SK-N-SH (cell line): ENCODE data around the gene THSD4. TPM values are rescaled to one million over a fixed set of nuclear protein-coding genes. Genes with fewer than 3 reads are reported as not detected.

Source experiments
- CTCF ChIA-PET: fragments of 300-600, 350-600 bp; formaldehyde crosslinking; extraction: SDS; loops from one replicate; lab custom pipeline; 2021; lab: Yijun Ruan, JAX
- POLR2A ChIA-PET: fragments of 350-600 bp; sonication (Branson Sonifier 250); formaldehyde crosslinking; extraction: SDS; loops from one replicate; lab custom pipeline; 2020; ENCODE audit warnings: antibody characterized with exemption, inconsistent platforms; lab: Yijun Ruan, JAX
- DNase-seq: peaks from one replicate; pipeline ENCODE4 v3.0.0; 2012
- H2AFZ ChIP-seq: fragments of 200-600 bp; sonication (generic); 2 replicates; pipeline ENCODE4 v1.8.1; 2016; ENCODE audit warnings: antibody characterized with exemption, mild to moderate bottlenecking, low read depth
- H3F3A ChIP-seq: fragments of 200-600 bp; sonication (generic); replicated peaks from 2 replicates; pipeline ENCODE3; 2016; ENCODE audit warnings: antibody characterized with exemption, mild to moderate bottlenecking; ENCODE audit not compliant: insufficient read depth
- H3K27ac ChIP-seq, 2 experiments: fragments of 200-500 bp in 1 of 2; fragments of 200-600 bp in 1 of 2; sonication (Bioruptor generic) in 1 of 2; sonication (generic), shearing (Covaris generic) in 1 of 2; 2 replicates each; pipeline versions ENCODE4 v1.5.1 to v1.6.1; 2014 to 2016; ENCODE audit warnings: low read depth in 2 of 2, inconsistent platforms in 1 of 2, low read length in 1 of 2, mild to moderate bottlenecking in 1 of 2, mixed read lengths in 1 of 2
- H3K27me3 ChIP-seq: fragments of 200-600 bp; sonication (generic), shearing (Covaris generic); 2 replicates; pipeline ENCODE4 v1.6.1; 2016; ENCODE audit warnings: mixed run types; ENCODE audit not compliant: insufficient read depth
- H3K36me3 ChIP-seq, 2 experiments: fragments of 200-500 bp in 1 of 2; fragments of 200-600 bp in 1 of 2; sonication (Bioruptor generic) in 1 of 2; sonication (generic) in 1 of 2; replicated peaks in 1 of 2; 2 replicates each; pipeline versions ENCODE3 to v1.5.1; 2014 to 2016; ENCODE audit warnings: low read length in 1 of 2, mild to moderate bottlenecking in 1 of 2; ENCODE audit not compliant: insufficient read depth in 2 of 2, control insufficient read depth in 1 of 2
- H3K4me1 ChIP-seq, 2 experiments: fragments of 200-500 bp in 1 of 2; fragments of 200-600 bp in 1 of 2; sonication (Bioruptor generic) in 1 of 2; sonication (generic), shearing (Covaris generic) in 1 of 2; 2 replicates each; pipeline versions ENCODE4 v1.5.1 to v1.6.1; 2014 to 2016; ENCODE audit warnings: low read depth in 1 of 2, low read length in 1 of 2, mixed run types in 1 of 2; ENCODE audit not compliant: insufficient read depth in 2 of 2, control insufficient read depth in 1 of 2
- H3K4me2 ChIP-seq: fragments of 200-600 bp; sonication (generic), shearing (Covaris generic); 2 replicates; pipeline ENCODE4 v1.6.1; 2017; ENCODE audit warnings: mixed run types
- H3K4me3 ChIP-seq, 2 experiments: fragments of 200-500 bp in 1 of 2; fragments of 200-600 bp in 1 of 2; sonication (Bioruptor generic) in 1 of 2; sonication (generic), shearing (Covaris generic) in 1 of 2; 2 replicates each; pipeline versions ENCODE4 v1.5.1 to v1.8.1; 2014 to 2016; ENCODE audit warnings: low read depth in 2 of 2, inconsistent platforms in 1 of 2, low read length in 1 of 2, mild to moderate bottlenecking in 1 of 2, mixed read lengths in 1 of 2, moderate library complexity in 1 of 2
- H3K79me2 ChIP-seq: fragments of 200-600 bp; sonication (generic); 2 replicates; pipeline ENCODE4 v1.8.1; 2017; ENCODE audit warnings: mild to moderate bottlenecking; ENCODE audit not compliant: insufficient read depth
- H3K9ac ChIP-seq: fragments of 200-600 bp; sonication (generic); 2 replicates; pipeline ENCODE4 v1.6.1; 2017; ENCODE audit warnings: mixed run types
- H3K9me2 ChIP-seq: fragments of 200-600 bp; sonication (generic); 2 replicates; pipeline ENCODE4 v1.6.1; 2017; ENCODE audit warnings: mixed run types
- H3K9me3 ChIP-seq: fragments of 200-600 bp; sonication (generic); 2 replicates; pipeline ENCODE4 v1.6.1; 2017; ENCODE audit warnings: mixed run types, mild to moderate bottlenecking, moderate library complexity
- H4K20me1 ChIP-seq: fragments of 200-600 bp; sonication (generic); 2 replicates; pipeline ENCODE4 v1.6.1; 2017; ENCODE audit warnings: mild to moderate bottlenecking, mixed run types; ENCODE audit not compliant: insufficient read depth
- ELF1 ChIP-seq: IDR thresholded peaks from 2 replicates; pipeline ENCODE4 v1.4.0; 2012
- EP300 ChIP-seq, 2 experiments: IDR thresholded peaks; 2 replicates each; pipeline versions ENCODE4 v1.4.0 to v1.6.1; 2012; ENCODE audit warnings: borderline replicate concordance in 1 of 2, low read depth in 1 of 2, low read length in 1 of 2
- EZH2phosphoT487 ChIP-seq: fragments of 200-600 bp; sonication (generic); IDR thresholded peaks from 2 replicates; pipeline ENCODE4 v1.6.1; 2017; ENCODE audit warnings: low read depth, mixed run types, mild to moderate bottlenecking, antibody characterized with exemption, moderate library complexity, borderline replicate concordance
- FOXM1 ChIP-seq: IDR thresholded peaks from 2 replicates; pipeline ENCODE4 v1.4.0; 2012; ENCODE audit warnings: low read depth, mild to moderate bottlenecking
- GATA2 ChIP-seq: sonication (generic); formaldehyde crosslinking; IDR thresholded peaks from 2 replicates; pipeline ENCODE4 v1.5.0; 2020; ENCODE audit warnings: mild to moderate bottlenecking, missing genetic modification reagents
- JUND ChIP-seq: IDR thresholded peaks from 2 replicates; pipeline ENCODE4 v1.4.0; 2012
- MEF2A ChIP-seq: IDR thresholded peaks from 2 replicates; pipeline ENCODE4 v1.4.0; 2012; ENCODE audit warnings: low read depth, borderline replicate concordance
- NFIC ChIP-seq: IDR thresholded peaks from 2 replicates; pipeline ENCODE4 v1.4.0; 2012; ENCODE audit warnings: borderline replicate concordance
- NRF1 ChIP-seq: IDR thresholded peaks from 2 replicates; pipeline ENCODE4 v1.6.1; 2012; ENCODE audit warnings: low read depth, mild to moderate bottlenecking, low read length
- POLR2AphosphoS5 ChIP-seq: IDR thresholded peaks from 2 replicates; pipeline ENCODE4 v1.6.1; 2012; ENCODE audit warnings: low read depth, low read length
- RAD21 ChIP-seq: IDR thresholded peaks from 2 replicates; pipeline ENCODE4 v1.6.1; 2012; ENCODE audit warnings: mild to moderate bottlenecking, low read length
- RXRA ChIP-seq: IDR thresholded peaks from 2 replicates; pipeline ENCODE4 v1.4.0; 2012; ENCODE audit warnings: low read depth, mild to moderate bottlenecking, borderline replicate concordance
- TCF12 ChIP-seq: IDR thresholded peaks from 2 replicates; pipeline ENCODE4 v1.4.0; 2012
- TEAD4 ChIP-seq: IDR thresholded peaks from 2 replicates; pipeline ENCODE4 v1.4.0; 2012; ENCODE audit warnings: mild to moderate bottlenecking, borderline replicate concordance; ENCODE audit not compliant: insufficient read depth
- WGBS: methylation state at CpG from one replicate; pipeline ENCODE4 v1.1.6; 2017; ENCODE audit warnings: low lambda C conversion rate; 5-methylcytosine and 5-hydroxymethylcytosine counted together
- polyA plus RNA-seq, 3 experiments: library from polyadenylated mRNA; depleted of rRNA; stranded (reverse); fragments of >200 nt; gene quantifications; 2 replicates each; pipeline ENCODE4 v1.2.3, GENCODE V29; 2012
- TF ChIP-seq, protein P1 (sequence below): IDR thresholded peaks from 2 replicates; pipeline ENCODE4 v1.6.1; 2012; ENCODE audit warnings: mild to moderate bottlenecking, low read depth, low read length, moderate library complexity
- TF ChIP-seq, protein P2 (sequence below): IDR thresholded peaks from 2 replicates; pipeline ENCODE4; 2012
- TF ChIP-seq, protein P3 (sequence below): IDR thresholded peaks from 2 replicates; pipeline ENCODE4 v1.4.0; 2012; ENCODE audit warnings: low read depth, borderline replicate concordance
- TF ChIP-seq, protein P4 (sequence below): fragments of 200-600 bp; sonication (generic); IDR thresholded peaks from 2 replicates; pipeline ENCODE4 v1.6.1; 2017; ENCODE audit warnings: antibody characterized with exemption, mild to moderate bottlenecking, moderate library complexity
- TF ChIP-seq, protein P5 (sequence below): IDR thresholded peaks from 2 replicates; pipeline ENCODE4 v1.4.0; 2012; ENCODE audit warnings: low read depth

THSD4 gene
- polyA plus RNA-seq, 1 of the 3 experiments (the other 2 are of a cell fraction), result 79.1 TPM

DNA sequence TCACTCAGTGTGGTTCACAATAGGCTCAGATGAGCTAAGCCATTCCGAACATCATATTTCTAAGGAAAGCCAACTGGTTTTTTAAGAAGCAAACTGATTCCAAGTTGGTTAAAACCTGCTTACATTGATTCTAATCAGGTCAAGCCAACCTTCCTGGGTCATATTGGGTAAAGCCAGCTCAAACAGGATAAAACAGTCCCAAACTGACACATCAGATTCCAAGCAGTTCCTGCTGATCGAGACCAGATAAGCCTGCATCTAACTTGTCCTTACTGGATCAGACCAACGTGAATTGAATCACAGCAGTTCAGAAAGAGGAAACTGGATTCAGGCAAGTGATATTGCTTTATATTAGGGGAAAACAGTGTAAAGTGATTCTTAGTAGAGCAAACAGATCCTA, 18.6 kb upstream of the THSD4 start (continued):
- TF ChIP-seq, protein P1, sequence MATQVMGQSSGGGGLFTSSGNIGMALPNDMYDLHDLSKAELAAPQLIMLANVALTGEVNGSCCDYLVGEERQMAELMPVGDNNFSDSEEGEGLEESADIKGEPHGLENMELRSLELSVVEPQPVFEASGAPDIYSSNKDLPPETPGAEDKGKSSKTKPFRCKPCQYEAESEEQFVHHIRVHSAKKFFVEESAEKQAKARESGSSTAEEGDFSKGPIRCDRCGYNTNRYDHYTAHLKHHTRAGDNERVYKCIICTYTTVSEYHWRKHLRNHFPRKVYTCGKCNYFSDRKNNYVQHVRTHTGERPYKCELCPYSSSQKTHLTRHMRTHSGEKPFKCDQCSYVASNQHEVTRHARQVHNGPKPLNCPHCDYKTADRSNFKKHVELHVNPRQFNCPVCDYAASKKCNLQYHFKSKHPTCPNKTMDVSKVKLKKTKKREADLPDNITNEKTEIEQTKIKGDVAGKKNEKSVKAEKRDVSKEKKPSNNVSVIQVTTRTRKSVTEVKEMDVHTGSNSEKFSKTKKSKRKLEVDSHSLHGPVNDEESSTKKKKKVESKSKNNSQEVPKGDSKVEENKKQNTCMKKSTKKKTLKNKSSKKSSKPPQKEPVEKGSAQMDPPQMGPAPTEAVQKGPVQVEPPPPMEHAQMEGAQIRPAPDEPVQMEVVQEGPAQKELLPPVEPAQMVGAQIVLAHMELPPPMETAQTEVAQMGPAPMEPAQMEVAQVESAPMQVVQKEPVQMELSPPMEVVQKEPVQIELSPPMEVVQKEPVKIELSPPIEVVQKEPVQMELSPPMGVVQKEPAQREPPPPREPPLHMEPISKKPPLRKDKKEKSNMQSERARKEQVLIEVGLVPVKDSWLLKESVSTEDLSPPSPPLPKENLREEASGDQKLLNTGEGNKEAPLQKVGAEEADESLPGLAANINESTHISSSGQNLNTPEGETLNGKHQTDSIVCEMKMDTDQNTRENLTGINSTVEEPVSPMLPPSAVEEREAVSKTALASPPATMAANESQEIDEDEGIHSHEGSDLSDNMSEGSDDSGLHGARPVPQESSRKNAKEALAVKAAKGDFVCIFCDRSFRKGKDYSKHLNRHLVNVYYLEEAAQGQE, result 0 out of 2 replicates have a peak, but pooled peaks have one; percentile 48
- TF ChIP-seq FOXM1 (no peak), EZH2phosphoT487 (no peak), MEF2A (peak; percentile 40; the same call in 1 of the 2 replicates), RXRA (peak; percentile 94), POLR2AphosphoS5 (peak; percentile 63; the same call in 1 of the 2 replicates), RAD21 (no peak), TCF12 (peak; percentile 90), EP300 (IDR thresholded peaks at IDR 0.05; ENCODE audit: borderline replicate concordance in 1 of 2, low read depth in 1 of 2, low read length in 1 of 2) (peak; percentile 49 to 87; a peak in 2 of 4 replicates), GATA2 (no peak)

DNA sequence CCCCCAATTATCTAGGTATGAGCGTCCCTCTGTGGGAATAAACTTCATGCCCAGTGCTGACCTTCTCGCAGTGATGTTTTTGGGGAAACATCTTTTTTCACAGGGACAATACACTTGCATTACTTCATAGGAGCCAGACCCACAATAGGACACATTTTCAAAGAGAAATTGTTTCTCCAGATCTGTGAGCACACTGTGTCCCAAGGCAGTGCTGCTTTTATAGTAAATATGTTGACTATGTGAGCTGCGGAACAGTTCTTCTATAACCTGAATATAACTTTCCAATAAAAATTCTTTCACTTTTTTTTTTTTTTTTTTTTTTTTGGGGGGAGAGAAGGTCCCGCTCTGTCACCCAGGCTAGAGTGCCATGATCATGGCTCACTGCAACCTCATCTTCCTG, 17.4 kb upstream of the THSD4 start:
- H3K4me3 ChIP-seq, result no peak overlapping the region
- no peaks in the 10 kb centered on the region for H3K27me3 ChIP-seq
- H3K27ac ChIP-seq, result peak overlapping the region; percentile 17 to 96; a peak in 3 of 4 replicates
- H3K4me2 ChIP-seq, result no peak overlapping the region
- H3K36me3 ChIP-seq, result no peaks in the 10 kb centered on the region
- H3K9me3 ChIP-seq, result no peaks in the 10 kb centered on the region
- no peak for DNase-seq
- peaks cover 0 to 16% of the 10 kb centered on the region in 2 experiments; a peak in 2 of 4 replicates for H3K4me1 ChIP-seq
- no peaks in the 10 kb centered on the region for H4K20me1 ChIP-seq
- peaks cover 11% of the 10 kb centered on the region for H3F3A ChIP-seq
- CTCF ChIA-PET, result no interaction called here
- WGBS, result 91% methylated on average over 4 of the region's 4 CpGs
- H3K9ac ChIP-seq, result peak overlapping the region; percentile 28; the same call in 1 of the 2 replicates
- 0 out of 2 replicates have a peak, but pooled peaks cover 6% of the 10 kb centered on the region for H3K79me2 ChIP-seq
- POLR2A ChIA-PET, result no interaction called here
- no peaks in the 10 kb centered on the region for H3K9me2 ChIP-seq
- no peak overlapping the region for H2AFZ ChIP-seq
- TF ChIP-seq TEAD4, result no peak
- TF ChIP-seq GATA2, result no peak
- TF ChIP-seq NRF1, result no peak
- TF ChIP-seq RXRA, result no peak
- TF ChIP-seq ELF1, result no peak
- TF ChIP-seq, protein P2, sequence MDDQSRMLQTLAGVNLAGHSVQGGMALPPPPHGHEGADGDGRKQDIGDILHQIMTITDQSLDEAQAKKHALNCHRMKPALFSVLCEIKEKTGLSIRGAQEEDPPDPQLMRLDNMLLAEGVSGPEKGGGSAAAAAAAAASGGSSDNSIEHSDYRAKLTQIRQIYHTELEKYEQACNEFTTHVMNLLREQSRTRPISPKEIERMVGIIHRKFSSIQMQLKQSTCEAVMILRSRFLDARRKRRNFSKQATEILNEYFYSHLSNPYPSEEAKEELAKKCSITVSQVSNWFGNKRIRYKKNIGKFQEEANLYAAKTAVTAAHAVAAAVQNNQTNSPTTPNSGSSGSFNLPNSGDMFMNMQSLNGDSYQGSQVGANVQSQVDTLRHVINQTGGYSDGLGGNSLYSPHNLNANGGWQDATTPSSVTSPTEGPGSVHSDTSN, result no peak
- TF ChIP-seq MEF2A, result no peak
- TF ChIP-seq, protein P3, sequence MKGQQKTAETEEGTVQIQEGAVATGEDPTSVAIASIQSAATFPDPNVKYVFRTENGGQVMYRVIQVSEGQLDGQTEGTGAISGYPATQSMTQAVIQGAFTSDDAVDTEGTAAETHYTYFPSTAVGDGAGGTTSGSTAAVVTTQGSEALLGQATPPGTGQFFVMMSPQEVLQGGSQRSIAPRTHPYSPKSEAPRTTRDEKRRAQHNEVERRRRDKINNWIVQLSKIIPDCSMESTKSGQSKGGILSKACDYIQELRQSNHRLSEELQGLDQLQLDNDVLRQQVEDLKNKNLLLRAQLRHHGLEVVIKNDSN, result no peak
- TF ChIP-seq, protein P4, sequence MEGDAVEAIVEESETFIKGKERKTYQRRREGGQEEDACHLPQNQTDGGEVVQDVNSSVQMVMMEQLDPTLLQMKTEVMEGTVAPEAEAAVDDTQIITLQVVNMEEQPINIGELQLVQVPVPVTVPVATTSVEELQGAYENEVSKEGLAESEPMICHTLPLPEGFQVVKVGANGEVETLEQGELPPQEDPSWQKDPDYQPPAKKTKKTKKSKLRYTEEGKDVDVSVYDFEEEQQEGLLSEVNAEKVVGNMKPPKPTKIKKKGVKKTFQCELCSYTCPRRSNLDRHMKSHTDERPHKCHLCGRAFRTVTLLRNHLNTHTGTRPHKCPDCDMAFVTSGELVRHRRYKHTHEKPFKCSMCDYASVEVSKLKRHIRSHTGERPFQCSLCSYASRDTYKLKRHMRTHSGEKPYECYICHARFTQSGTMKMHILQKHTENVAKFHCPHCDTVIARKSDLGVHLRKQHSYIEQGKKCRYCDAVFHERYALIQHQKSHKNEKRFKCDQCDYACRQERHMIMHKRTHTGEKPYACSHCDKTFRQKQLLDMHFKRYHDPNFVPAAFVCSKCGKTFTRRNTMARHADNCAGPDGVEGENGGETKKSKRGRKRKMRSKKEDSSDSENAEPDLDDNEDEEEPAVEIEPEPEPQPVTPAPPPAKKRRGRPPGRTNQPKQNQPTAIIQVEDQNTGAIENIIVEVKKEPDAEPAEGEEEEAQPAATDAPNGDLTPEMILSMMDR, result no peak
- TF ChIP-seq, protein P5, sequence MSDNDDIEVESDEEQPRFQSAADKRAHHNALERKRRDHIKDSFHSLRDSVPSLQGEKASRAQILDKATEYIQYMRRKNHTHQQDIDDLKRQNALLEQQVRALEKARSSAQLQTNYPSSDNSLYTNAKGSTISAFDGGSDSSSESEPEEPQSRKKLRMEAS, result no peak
- no peak for TF ChIP-seq JUND
- no peak for TF ChIP-seq NFIC
